Effector memory CD4-positive, alpha-beta T cell (primary cell): Measurements from ENCODE around the gene SIN3A.

Experiments
- DNase-seq, 3 donors: peaks; one replicate each; pipeline ENCODE4 v3.0.0-alpha.2; 2020
- H3K27ac ChIP-seq: 2 replicates; pipeline ENCODE4 v1.7.0; 2013; ENCODE audit warnings: mild to moderate bottlenecking, low read length, moderate library complexity; ENCODE audit not compliant: insufficient read depth, poor library complexity, severe bottlenecking
- H3K27me3 ChIP-seq: replicated peaks from 2 replicates; pipeline ENCODE4 v1.7.0; 2013; ENCODE audit warnings: mild to moderate bottlenecking, low read length; ENCODE audit not compliant: insufficient read depth, control insufficient read depth, poor library complexity, severe bottlenecking
- H3K36me3 ChIP-seq: 2 replicates; pipeline ENCODE4 v1.7.0; 2013; ENCODE audit warnings: mild to moderate bottlenecking, low read length, moderate library complexity; ENCODE audit not compliant: control insufficient read depth, insufficient read depth
- H3K4me1 ChIP-seq: 2 replicates; pipeline ENCODE4 v1.7.0; 2013; ENCODE audit warnings: low read length, mild to moderate bottlenecking; ENCODE audit not compliant: control insufficient read depth, insufficient read depth, poor library complexity, severe bottlenecking
- H3K4me3 ChIP-seq: 2 replicates; pipeline ENCODE4 v1.7.0; 2013; ENCODE audit warnings: low read length, low read depth, mild to moderate bottlenecking; ENCODE audit not compliant: insufficient read depth, poor library complexity, severe bottlenecking
- H3K9me3 ChIP-seq: 2 replicates; pipeline ENCODE4 v1.7.0; 2013; ENCODE audit warnings: mild to moderate bottlenecking, low read length, moderate library complexity; ENCODE audit not compliant: control insufficient read depth

SIN3A gene

GRCh38 chr15:75459581-75459980, 8.1 kb upstream of the SIN3A start:
- H3K36me3 ChIP-seq = no peaks in the 10 kb centered on the region
- peaks cover 5% of the 10 kb centered on the region for H3K4me1 ChIP-seq
- no peaks in the 10 kb centered on the region for H3K9me3 ChIP-seq
- no peaks in the 10 kb centered on the region for H3K27me3 ChIP-seq
- H3K27ac ChIP-seq = no peak overlapping the region
- H3K4me3 ChIP-seq = no peak overlapping the region
- no peak for DNase-seq

GRCh38 chr15:75456710-75457109, 5.2 kb upstream of the SIN3A start:
- Histone ChIP-seq H3K36me3 (no peaks in the 10 kb centered on the region), H3K9me3 (no peaks in the 10 kb centered on the region), H3K4me3 (no peak overlapping the region), H3K27ac (peak overlapping the region; percentile 99), H3K4me1 (peaks cover 17% of the 10 kb centered on the region), H3K27me3 (no peaks in the 10 kb centered on the region)
- DNase-seq = no peak

GRCh38 chr15:75455982-75456531, 4.6 kb upstream of the SIN3A start:
- DNase-seq = peak in 2 of 3 donors; percentile 28 to 43
- no peaks in the 10 kb centered on the region for H3K36me3 ChIP-seq
- no peaks in the 10 kb centered on the region for H3K27me3 ChIP-seq
- H3K9me3 ChIP-seq = no peaks in the 10 kb centered on the region
- H3K4me3 ChIP-seq = peak overlapping the region; percentile 97
- peaks cover 17% of the 10 kb centered on the region for H3K4me1 ChIP-seq
- peak overlapping the region; percentile 99 for H3K27ac ChIP-seq

DNA sequence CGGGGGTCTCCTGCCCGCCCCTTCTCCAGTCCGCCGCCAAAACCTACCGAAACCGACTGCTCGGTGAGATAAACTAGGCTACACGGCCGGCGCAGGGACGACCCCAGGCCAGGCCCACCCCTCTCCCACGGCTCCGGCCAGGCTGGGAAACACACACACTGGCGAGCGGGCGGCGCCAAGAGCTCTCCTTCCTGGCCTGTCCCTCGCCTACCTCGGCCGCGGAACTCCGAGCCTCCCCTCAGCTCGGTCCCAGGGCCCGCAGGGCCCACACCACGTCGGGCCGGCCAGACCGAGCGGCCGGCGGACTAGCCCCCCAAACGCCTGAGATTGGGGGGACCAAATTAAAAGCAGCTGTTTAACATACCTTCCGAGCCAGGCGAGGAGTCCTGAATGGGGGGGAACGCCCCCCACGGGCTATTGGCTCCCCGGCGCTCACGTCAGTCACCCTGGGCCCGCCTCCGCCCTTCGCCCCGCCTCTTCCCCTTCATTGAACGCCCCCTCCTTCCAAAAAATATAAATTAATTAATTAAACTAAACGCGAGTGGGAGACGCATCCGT, 4.0 kb upstream of the SIN3A start:
- Histone ChIP-seq H3K4me3 (peak overlapping the region; percentile 97), H3K27ac (peak overlapping the region; percentile 99), H3K4me1 (peaks cover 17% of the 10 kb centered on the region), H3K9me3 (no peaks in the 10 kb centered on the region), H3K27me3 (no peaks in the 10 kb centered on the region), H3K36me3 (no peaks in the 10 kb centered on the region)
- DNase-seq = peak; percentile 72 to 83 (median 78)

- H3K4me1 ChIP-seq = peaks cover 19% of the 10 kb centered on the region
- H3K27ac ChIP-seq = peak overlapping the region; percentile 99
- DNase-seq = peak; percentile 79 to 82 (median 80)
- peak overlapping the region; percentile 97 for H3K4me3 ChIP-seq
- no peaks in the 10 kb centered on the region for H3K36me3 ChIP-seq
- no peaks in the 10 kb centered on the region for H3K27me3 ChIP-seq
- no peaks in the 10 kb centered on the region for H3K9me3 ChIP-seq
Observed at GRCh38 chr15:75454471-75455378, 3.2 kb upstream of the SIN3A start.

DNA sequence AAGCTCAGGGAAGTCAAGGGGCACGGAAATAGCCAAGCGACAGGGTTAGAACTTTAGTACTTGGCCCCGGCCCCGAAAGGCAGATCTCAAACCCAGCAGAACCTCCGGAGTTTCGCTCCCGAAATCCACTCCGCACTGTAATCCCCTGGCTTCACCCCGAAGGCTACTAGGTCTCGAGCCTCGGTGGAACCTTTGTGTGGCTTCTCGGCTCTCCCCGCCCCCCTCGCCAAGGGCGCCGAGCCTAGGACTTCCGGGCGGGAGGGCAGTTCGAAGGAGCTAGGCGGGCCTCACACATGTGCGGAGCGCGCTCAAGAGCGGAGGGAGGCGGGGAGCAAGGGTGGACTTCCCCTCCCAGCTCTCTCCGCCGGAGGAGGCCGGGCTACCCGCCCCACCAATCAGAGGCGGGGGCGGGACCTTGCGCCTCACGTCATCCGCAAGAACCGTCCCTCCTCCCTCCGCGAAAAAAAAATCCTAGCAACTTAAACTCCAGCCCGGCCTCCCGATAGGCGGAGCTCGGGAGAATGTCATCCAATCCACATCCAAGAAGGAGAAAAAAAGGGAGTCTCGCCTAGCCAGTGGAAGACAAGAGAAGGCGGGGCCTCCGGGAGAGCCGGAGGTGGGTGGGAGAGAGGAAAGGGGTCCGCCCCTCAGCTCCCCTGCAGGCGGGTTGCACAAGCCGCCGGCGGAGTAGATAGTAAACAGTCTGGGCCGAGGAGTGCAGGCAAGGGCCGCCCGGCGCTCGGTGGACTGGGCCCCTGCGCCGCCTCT, 2.4 kb upstream of the SIN3A start:
- no peaks in the 10 kb centered on the region for H3K9me3 ChIP-seq
- DNase-seq = peak; percentile 94 to 96 (median 95)
- H3K27ac ChIP-seq = peak overlapping the region; percentile 99
- H3K36me3 ChIP-seq = no peaks in the 10 kb centered on the region
- peaks cover 21% of the 10 kb centered on the region for H3K4me1 ChIP-seq
- no peaks in the 10 kb centered on the region for H3K27me3 ChIP-seq
- peak overlapping the region; percentile 97 for H3K4me3 ChIP-seq

GRCh38 chr15:75452865-75453702, 1.6 kb upstream of the SIN3A start:
- Histone ChIP-seq H3K4me3 (peak overlapping the region; percentile 67), H3K9me3 (no peaks in the 10 kb centered on the region), H3K4me1 (peaks cover 21% of the 10 kb centered on the region), H3K27ac (peak overlapping the region; percentile 88), H3K27me3 (no peaks in the 10 kb centered on the region), H3K36me3 (no peaks in the 10 kb centered on the region)
- DNase-seq = peak in 2 of 3 donors; percentile 9 to 34

DNA sequence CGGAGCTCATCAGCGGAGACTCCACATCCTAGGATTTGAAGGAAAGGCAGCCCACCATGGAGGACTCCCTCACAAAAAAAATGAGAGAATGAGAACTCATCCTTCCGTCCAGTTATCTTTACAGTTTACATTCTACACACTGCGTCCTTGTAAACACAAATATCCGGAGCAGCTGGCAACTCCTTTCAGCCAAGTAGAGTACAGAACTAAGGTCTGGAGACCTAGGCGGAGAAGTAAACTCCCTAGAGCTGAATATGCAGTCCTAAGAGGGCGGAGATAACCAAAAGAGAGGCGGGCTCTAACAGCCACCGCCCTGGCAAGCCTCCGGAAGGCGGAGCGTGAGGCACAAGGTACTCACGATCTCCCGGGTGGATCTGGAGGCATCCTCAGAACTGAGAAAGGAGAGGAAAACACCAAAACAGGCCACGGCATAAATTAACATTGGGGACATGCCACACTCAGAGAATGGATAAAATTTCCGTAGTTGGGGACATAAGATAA, 924 bp upstream of the SIN3A start:
- DNase-seq = peak; percentile 55 to 75 (median 66)
- H3K27ac ChIP-seq = peak overlapping the region; percentile 88
- H3K36me3 ChIP-seq = no peaks in the 10 kb centered on the region
- H3K4me1 ChIP-seq = peaks cover 21% of the 10 kb centered on the region
- no peaks in the 10 kb centered on the region for H3K9me3 ChIP-seq
- H3K4me3 ChIP-seq = peak overlapping the region; percentile 67
- H3K27me3 ChIP-seq = no peaks in the 10 kb centered on the region

- peak overlapping the region; percentile 84 for H3K4me3 ChIP-seq
- peak overlapping the region; percentile 99 for H3K27ac ChIP-seq
- peaks cover 20% of the 10 kb centered on the region for H3K4me1 ChIP-seq
Observed at GRCh38 chr15:75451202-75451673, 252 bp downstream of the SIN3A start.

More at GRCh38 chr15:75451202-75451673, 252 bp downstream of the SIN3A start:
- Histone ChIP-seq H3K27me3 (no peaks in the 10 kb centered on the region), H3K9me3 (no peaks in the 10 kb centered on the region), H3K36me3 (no peaks in the 10 kb centered on the region)
- DNase-seq = no peak
